ENCODE results near the gene TUBGCP6. TPM values are rescaled to one million over a fixed set of nuclear protein-coding genes. Genes with fewer than 3 reads are reported as not detected.

The TUBGCP6 gene
- total RNA-seq, 1 donor from 2014 or later: 54.4 TPM

- Mint-ChIP-seq H3K4me1 (peaks cover 5% of the 10 kb centered on the region), H3K4me3 (peak overlapping the region; percentile 49), H3K27ac (ENCODE audit: unreplicated experiment) (no peak overlapping the region), H3K36me3 (ENCODE audit: low read depth) (no peaks in the 10 kb centered on the region), H3K27me3 (ENCODE audit: low read depth) (peaks cover 16% of the 10 kb centered on the region), H3K9me3 (no peaks in the 10 kb centered on the region)
- TF ChIP-seq, protein P1, sequence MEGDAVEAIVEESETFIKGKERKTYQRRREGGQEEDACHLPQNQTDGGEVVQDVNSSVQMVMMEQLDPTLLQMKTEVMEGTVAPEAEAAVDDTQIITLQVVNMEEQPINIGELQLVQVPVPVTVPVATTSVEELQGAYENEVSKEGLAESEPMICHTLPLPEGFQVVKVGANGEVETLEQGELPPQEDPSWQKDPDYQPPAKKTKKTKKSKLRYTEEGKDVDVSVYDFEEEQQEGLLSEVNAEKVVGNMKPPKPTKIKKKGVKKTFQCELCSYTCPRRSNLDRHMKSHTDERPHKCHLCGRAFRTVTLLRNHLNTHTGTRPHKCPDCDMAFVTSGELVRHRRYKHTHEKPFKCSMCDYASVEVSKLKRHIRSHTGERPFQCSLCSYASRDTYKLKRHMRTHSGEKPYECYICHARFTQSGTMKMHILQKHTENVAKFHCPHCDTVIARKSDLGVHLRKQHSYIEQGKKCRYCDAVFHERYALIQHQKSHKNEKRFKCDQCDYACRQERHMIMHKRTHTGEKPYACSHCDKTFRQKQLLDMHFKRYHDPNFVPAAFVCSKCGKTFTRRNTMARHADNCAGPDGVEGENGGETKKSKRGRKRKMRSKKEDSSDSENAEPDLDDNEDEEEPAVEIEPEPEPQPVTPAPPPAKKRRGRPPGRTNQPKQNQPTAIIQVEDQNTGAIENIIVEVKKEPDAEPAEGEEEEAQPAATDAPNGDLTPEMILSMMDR (conservative IDR thresholded peaks at IDR 0.05): no peak
- DNase-seq (ENCODE audit: low read depth, low spot score): no peak
Observed at GRCh38 chr22:50264104-50264745, 19.4 kb upstream of the TUBGCP6 start.

DNA sequence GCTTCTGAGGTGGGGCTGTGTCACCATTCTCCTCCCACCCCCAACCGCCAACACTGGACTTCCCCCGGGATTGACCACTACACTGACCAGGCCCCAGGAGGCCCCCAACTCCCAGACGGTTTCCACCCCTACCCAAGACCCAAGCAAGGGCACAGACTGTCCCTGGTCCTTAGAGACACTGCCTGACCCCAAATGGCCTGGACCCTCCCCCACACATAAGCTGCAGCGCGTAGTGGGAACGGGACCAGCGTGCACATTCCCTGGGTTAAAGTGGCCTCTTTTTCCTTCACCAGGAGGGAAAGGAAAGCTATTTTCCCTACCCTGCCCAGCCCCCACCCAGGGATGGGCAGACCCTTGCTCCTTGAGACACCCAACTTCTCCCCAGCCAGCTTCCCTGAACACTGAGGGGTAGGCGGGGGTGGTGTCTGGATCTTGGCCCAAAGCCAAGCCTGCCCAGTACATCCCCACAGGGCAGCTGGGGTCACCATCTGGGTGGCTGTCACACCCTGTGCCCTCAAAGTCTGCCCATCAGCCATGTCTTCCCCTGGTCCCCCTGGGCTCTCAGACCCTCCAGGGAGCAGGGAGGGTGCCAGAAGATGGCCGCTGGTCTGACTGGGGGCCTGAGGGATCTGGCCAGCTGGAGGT lies 18.3 kb upstream of the TUBGCP6 start:
- Mint-ChIP-seq H3K9me3 (no peaks in the 10 kb centered on the region), H3K4me1 (peaks cover 5% of the 10 kb centered on the region), H3K27ac (ENCODE audit: unreplicated experiment) (no peak overlapping the region), H3K27me3 (ENCODE audit: low read depth) (peaks cover 5% of the 10 kb centered on the region), H3K4me3 (no peak overlapping the region), H3K36me3 (ENCODE audit: low read depth) (no peaks in the 10 kb centered on the region)
- DNase-seq (ENCODE audit: low read depth, low spot score): no peak
- TF ChIP-seq, protein P1 (conservative IDR thresholded peaks at IDR 0.05): no peak

DNA sequence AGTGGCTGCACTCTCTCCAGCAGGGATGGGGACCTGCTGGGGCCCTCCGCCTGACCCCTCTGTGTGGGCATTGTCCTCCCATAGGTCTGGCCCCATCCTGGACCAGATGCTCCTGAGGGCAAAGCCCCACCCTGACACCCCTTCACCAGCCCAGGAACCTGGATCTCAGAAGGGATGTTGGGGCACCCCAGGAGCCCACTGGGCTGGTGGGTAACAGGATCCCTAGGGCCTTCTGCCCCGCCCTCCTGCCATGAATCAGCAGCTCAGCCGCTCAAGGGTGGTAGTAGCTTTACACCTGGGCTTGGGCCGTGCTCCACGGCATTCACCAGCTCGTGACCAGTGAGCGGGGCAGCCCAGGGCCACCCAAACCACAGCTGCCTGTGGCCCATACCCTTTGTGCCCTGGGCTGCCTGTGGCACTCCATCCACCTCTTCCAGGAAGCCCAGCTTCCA lies 17.7 kb upstream of the TUBGCP6 start:
- H3K4me3 Mint-ChIP-seq: peak overlapping the region; percentile 81
- no peaks in the 10 kb centered on the region for H3K9me3 Mint-ChIP-seq
- H3K36me3 Mint-ChIP-seq (ENCODE audit: low read depth): no peaks in the 10 kb centered on the region
- TF ChIP-seq, protein P1 (conservative IDR thresholded peaks at IDR 0.05): no peak
- peaks cover 5% of the 10 kb centered on the region for H3K4me1 Mint-ChIP-seq
- H3K27me3 Mint-ChIP-seq (ENCODE audit: low read depth): peaks cover 3% of the 10 kb centered on the region
- H3K27ac Mint-ChIP-seq (ENCODE audit: unreplicated experiment): no peak overlapping the region
- no peak for DNase-seq (ENCODE audit: low read depth, low spot score)

GRCh38 chr22:50261615-50262459 lies 17.0 kb upstream of the TUBGCP6 start, which contains the start of gene MAPK12:
TSS of gene MAPK12 (minus strand) at chr22:50261683. CDS start at chr22:50261509, 174 bp downstream.
- Mint-ChIP-seq H3K4me3 (peak within 1 kb of the TSS; percentile 81), H3K4me1 (peaks cover 5% of the 10 kb centered on the region), H3K36me3 (ENCODE audit: low read depth) (no peaks in the 10 kb centered on the region), H3K27ac (ENCODE audit: unreplicated experiment) (no peak within 1 kb of the TSS), H3K27me3 (ENCODE audit: low read depth) (peaks cover 3% of the 10 kb centered on the region), H3K9me3 (no peaks in the 10 kb centered on the region)
- TF ChIP-seq, protein P1 (conservative IDR thresholded peaks at IDR 0.05): no peak
- no peak for DNase-seq (ENCODE audit: low read depth, low spot score)

DNA sequence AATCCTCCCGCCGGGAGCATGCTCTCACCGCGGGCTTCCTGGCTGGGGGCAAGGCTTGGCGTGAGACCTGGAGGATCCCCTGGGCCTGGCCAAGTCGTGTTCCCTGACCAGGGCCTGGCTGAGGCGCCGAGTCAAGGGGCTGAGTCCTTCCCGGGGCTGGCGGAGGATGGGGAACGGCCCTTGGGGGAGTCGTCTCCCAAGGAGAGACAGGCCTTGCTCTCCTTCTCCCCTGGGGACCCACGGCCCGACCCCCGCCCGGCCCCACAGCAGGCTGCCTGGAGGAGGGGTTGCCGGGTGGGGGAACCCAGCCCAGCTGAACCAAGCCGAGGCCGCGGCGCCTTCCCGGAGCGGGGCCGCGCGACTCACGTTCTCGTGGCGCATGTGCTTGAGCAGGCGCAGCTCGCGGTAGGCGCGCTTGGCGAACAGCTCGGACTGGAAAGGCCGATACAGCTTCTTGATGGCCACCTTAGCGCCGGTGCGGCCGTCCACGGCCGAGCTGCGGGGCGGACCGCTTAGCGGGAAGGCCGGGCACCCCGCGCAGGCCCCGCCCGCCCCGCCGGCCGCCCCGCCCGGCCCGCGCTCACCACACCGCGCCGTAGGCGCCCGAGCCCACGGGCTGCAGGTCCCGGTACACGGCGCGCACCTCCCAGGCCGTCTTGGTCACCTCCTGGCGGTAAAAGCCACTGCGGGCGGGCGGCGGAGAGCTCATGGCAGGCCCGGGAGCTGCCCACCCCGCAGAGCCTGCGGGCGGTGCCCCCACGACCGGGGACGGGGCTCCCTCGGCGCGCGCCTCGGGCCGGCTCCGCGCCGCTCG lies 16.2 kb upstream of the TUBGCP6 start:
- Mint-ChIP-seq H3K27me3 (ENCODE audit: low read depth) (no peaks in the 10 kb centered on the region), H3K4me1 (peaks cover 5% of the 10 kb centered on the region), H3K9me3 (no peaks in the 10 kb centered on the region), H3K27ac (ENCODE audit: unreplicated experiment) (no peak overlapping the region), H3K4me3 (peak overlapping the region; percentile 47), H3K36me3 (ENCODE audit: low read depth) (no peaks in the 10 kb centered on the region)
- no peak for DNase-seq (ENCODE audit: low read depth, low spot score)
- TF ChIP-seq, protein P1 (conservative IDR thresholded peaks at IDR 0.05): no peak
